Stomach (tissue), 9 donors: ENCODE results near the gene ACAP2. TPM values are rescaled to one million over a fixed set of nuclear protein-coding genes. Genes with fewer than 3 reads are reported as not detected.
A peak's percentile ranks its signal among the peaks of the same experiment; 100 is the strongest.

ENCODE experiments used
- DNase-seq, 2 donors: peaks; one replicate each; pipeline versions ENCODE4 v3.0.0 to v3.0.0-alpha.2; 2013 to 2019
- H3K27ac ChIP-seq, 5 donors: fragments of 200-600 bp in 4 of 5; sonication (generic) in 4 of 5; one replicate each; pipeline ENCODE4 v1.5.1; 2013 to 2019; ENCODE audit warnings: mild to moderate bottlenecking in 1 of 5, moderate library complexity in 1 of 5
- H3K27me3 ChIP-seq, 3 donors: fragments of 200-600 bp; sonication (generic); one replicate each; pipeline ENCODE4 v1.5.1; 2017 to 2019; ENCODE audit warnings: mixed run types in 1 of 3
- H3K36me3 ChIP-seq, 4 donors: fragments of 200-600 bp; sonication (generic); 1 replicate in 3 of 4; 2 replicates in 1 of 4; pipeline ENCODE4 v1.5.1; 2016 to 2019
- H3K4me1 ChIP-seq, 4 donors: fragments of 200-600 bp; sonication (generic); one replicate each; pipeline ENCODE4 v1.5.1; 2016 to 2019
- H3K4me3 ChIP-seq, 4 donors: fragments of 200-600 bp; sonication (generic) in 3 of 4; one replicate each; pipeline ENCODE4 v1.5.1; 2016 to 2019; ENCODE audit warnings: mild to moderate bottlenecking in 1 of 4
- H3K9me3 ChIP-seq, 4 donors: fragments of 200-600 bp; sonication (generic); one replicate each; pipeline ENCODE4 v1.5.1; 2016 to 2019
- CTCF ChIP-seq, 7 experiments: fragments of 450-650 bp in 4 of 7; fragments of 200-600 bp in 3 of 7; sonication (generic) in 3 of 7; IDR thresholded peaks; one replicate each; pipeline ENCODE4 v1.5.1; 2016 to 2019; ENCODE audit warnings: antibody characterized with exemption in 7 of 7, control low read depth in 2 of 7, mild to moderate bottlenecking in 1 of 7
- EP300 ChIP-seq: sonication (generic); formaldehyde crosslinking; IDR thresholded peaks from one replicate; pipeline ENCODE4 v1.6.1; 2017; ENCODE audit warnings: antibody characterized with exemption
- POLR2A ChIP-seq, 4 donors: fragments of 450-650 bp; IDR thresholded peaks; one replicate each; pipeline ENCODE4 v1.6.1; 2016; ENCODE audit warnings: antibody characterized with exemption in 4 of 4, control low read depth in 2 of 4, mild to moderate bottlenecking in 1 of 4, moderate library complexity in 1 of 4
- POLR2AphosphoS5 ChIP-seq, 3 donors: sonication (generic); formaldehyde crosslinking; IDR thresholded peaks; one replicate each; pipeline ENCODE4 v1.6.1; 2016; ENCODE audit warnings: antibody characterized with exemption in 3 of 3
- WGBS, 5 donors: extraction: QIAGEN DNeasy Blood & Tissue Kit in 3 of 5; methylation state at CpG; one replicate each; pipeline versions ENCODE4 v1.1.5 to v1.1.7; 2013 to 2018; 5-methylcytosine and 5-hydroxymethylcytosine counted together
- intact Hi-C: fragments of 100-400 bp; cut with DNase I; formaldehyde crosslinking; loops from one replicate; pipeline ENCODE4 v1.15.1; 2023; ENCODE audit warnings: low total_unique reads
- polyA plus RNA-seq, 3 donors: library from polyadenylated mRNA; stranded (reverse); fragments of 200-250 nt; gene quantifications; one replicate each; pipeline ENCODE4 v1.2.3, GENCODE V29; 2013
- small RNA-seq, 4 donors: library from RNA; depleted of rRNA; stranded (forward); fragments of <200 nt; gene quantifications; one replicate each; pipeline ENCODE3, GENCODE V24; 2016
- total RNA-seq, 5 donors: library from RNA; depleted of rRNA; stranded (reverse); fragments of >200 nt; gene quantifications; one replicate each; pipeline versions ENCODE4 v1.1.0 to v1.2.3, GENCODE V29; 2014 to 2016
- donor health status: healthy with polysubstance abuse.
- donor health status: Bipolar disorder and iron deficiency.
- donor health status: healthy.

The ACAP2 gene
- total and polyA plus RNA-seq, 8 donors: 4.6 to 159 (median 41.1) TPM

- Histone ChIP-seq H3K27me3 (no peaks in the 10 kb centered on the region), H3K9me3 (no peaks in the 10 kb centered on the region), H3K4me3 (no peak overlapping the region), H3K27ac (peak overlapping the region in 4 of 5 donors; percentile 58 to 84 (median 72)), H3K36me3 (peaks cover 0 to 8% (median 5%) of the 10 kb centered on the region in 4 donors), H3K4me1 (peaks cover 7 to 37% (median 21%) of the 10 kb centered on the region in 4 donors)
- DNase-seq: peak in 1 of 2 donors; percentile 7
- WGBS, 5 donors: 96 to 98% (median 98%) methylated on average over 3 of the region's 3 CpGs
- TF ChIP-seq CTCF (IDR thresholded peaks at IDR 0.05): no peak
- no peak for TF ChIP-seq POLR2AphosphoS5 (IDR thresholded peaks at IDR 0.05)
- no peak for TF ChIP-seq POLR2A (IDR thresholded peaks at IDR 0.05)
- TF ChIP-seq EP300: no peak
- intact Hi-C loops: no loop called here
Measured at GRCh38 chr3:195224980-195225580, 217.7 kb downstream of the ACAP2 start.

Small RNAs within 50 kb of the gene (small RNA-seq; reads per million reads assigned to genes)
- gene RF00019: 0 reads per million in 4 donors

Other genes starting within 250 kb of the ACAP2 start
- 10 to 100 TPM in 4 of 5 donors, not detected in 1; 11.4 to 41.5 (median 13.8) TPM for gene XXYLT1, start 171.9 kb downstream of the ACAP2 start, total RNA-seq
- 1 to 10 TPM; 2.1 to 6.9 (median 2.6) TPM for gene XXYLT1, start 171.9 kb downstream of the ACAP2 start, polyA plus RNA-seq
- 100 to 1,000 TPM in 1 of 5 donors, 10 to 100 TPM in 4; 29.2 to 102 (median 62.0) TPM for gene PPP1R2, start 100.3 kb upstream of the ACAP2 start, total RNA-seq
- 10 to 100 TPM; 21.4 to 25.1 (median 21.7) TPM for gene PPP1R2, start 100.3 kb upstream of the ACAP2 start, polyA plus RNA-seq
- gene APOD, start 140.9 kb upstream of the ACAP2 start, total RNA-seq: 100 to 1,000 TPM in 4 of 5 donors, 10 to 100 TPM in 1; 33.0 to 941 (median 223) TPM
- gene APOD, start 140.9 kb upstream of the ACAP2 start, polyA plus RNA-seq: 100 to 1,000 TPM in 2 of 3 donors, 10 to 100 TPM in 1; 76.9 to 258 (median 109) TPM